PC-9 (cell line): Measurements from ENCODE around the gene RPS14.

Experiments used
- CTCF ChIP-seq: fragments of 200-600 bp; sonication (generic); conservative IDR thresholded peaks from 2 replicates; pipeline ENCODE4 v1.6.1; 2017; ENCODE audit warnings: mixed run types, antibody characterized with exemption, mild to moderate bottlenecking, moderate library complexity
- EZH2 ChIP-seq: fragments of 200-600 bp; sonication (generic); IDR thresholded peaks from 2 replicates; pipeline ENCODE4 v1.8.0; 2017; ENCODE audit warnings: antibody characterized with exemption, low read depth

GRCh38 chr5:150408231-150408943 is 41.2 kb downstream of the RPS14 start:
- TF ChIP-seq EZH2 (no peak), CTCF (no peak)
